ENCODE results near the gene QKI. TPM values are rescaled to one million over a fixed set of nuclear protein-coding genes. Genes with fewer than 3 reads are reported as not detected.

The QKI gene
- polyA plus RNA-seq, 1 donor (not counting 4 experiments of a cell fraction or from before 2014, with no cell fraction given): 53.3 TPM

- Histone ChIP-seq H3K4me3 (ENCODE audit: control insufficient read depth in 2 of 3, extremely low read depth in 1 of 3, insufficient read depth in 2 of 3, low read depth in 1 of 3, low read length in 3 of 3) (no peak overlapping the region), H4K20me1 (ENCODE audit: control insufficient read depth, extremely low read depth, insufficient read depth, low read length) (no peaks in the 10 kb centered on the region), H2AFZ (ENCODE audit: control insufficient read depth, low read length) (no peak overlapping the region), H3K27me3 (ENCODE audit: control insufficient read depth, extremely low read depth, insufficient read depth, low read length) (no peaks in the 10 kb centered on the region), H3K9me1 (ENCODE audit: control insufficient read depth, extremely low read depth, insufficient read depth, low read length) (no peaks in the 10 kb centered on the region), H3K9me3 (ENCODE audit: control insufficient read depth, low read depth, low read length) (no peaks in the 10 kb centered on the region), H3K79me2 (ENCODE audit: control insufficient read depth, insufficient read depth, low read length) (no peaks in the 10 kb centered on the region), H3K27ac (ENCODE audit: control insufficient read depth, insufficient read depth, low read length) (no peak overlapping the region), H3K36me3 (ENCODE audit: control insufficient read depth in 2 of 2, extremely low read depth in 1 of 2, insufficient read depth in 2 of 2, low read length in 2 of 2) (no peaks in the 10 kb centered on the region), H3K4me1 (ENCODE audit: control insufficient read depth, extremely low read depth, insufficient read depth, low read length) (no peaks in the 10 kb centered on the region), H3K4me2 (ENCODE audit: control insufficient read depth, extremely low read depth, insufficient read depth, low read depth, low read length) (no peak overlapping the region), H3K9ac (ENCODE audit: control insufficient read depth, extremely low read depth, insufficient read depth, low read length) (no peak overlapping the region)
- FAIRE-seq: no peak
- DNase-seq (ENCODE audit: low read depth, low spot score): no peak
- dilution Hi-C loops (cut with MboI; ENCODE audit: extremely low pct_ligation_motif_present, low sequenced_read_pairs): no loop called here
- no peak for TF ChIP-seq CTCF (optimal IDR thresholded peaks at IDR 0.05 in 1 of 3, IDR thresholded peaks at IDR 0.05 in 1 of 3, conservative IDR thresholded peaks at IDR 0.05 in 1 of 3; ENCODE audit: extremely low read depth in 1 of 3, insufficient read depth in 2 of 3, low read length in 3 of 3)
- TF ChIP-seq EZH2 (IDR thresholded peaks at IDR 0.05; ENCODE audit: low read length): no peak
Observed at GRCh38 chr6:163613668-163614067, 199.2 kb downstream of the QKI start.

DNA sequence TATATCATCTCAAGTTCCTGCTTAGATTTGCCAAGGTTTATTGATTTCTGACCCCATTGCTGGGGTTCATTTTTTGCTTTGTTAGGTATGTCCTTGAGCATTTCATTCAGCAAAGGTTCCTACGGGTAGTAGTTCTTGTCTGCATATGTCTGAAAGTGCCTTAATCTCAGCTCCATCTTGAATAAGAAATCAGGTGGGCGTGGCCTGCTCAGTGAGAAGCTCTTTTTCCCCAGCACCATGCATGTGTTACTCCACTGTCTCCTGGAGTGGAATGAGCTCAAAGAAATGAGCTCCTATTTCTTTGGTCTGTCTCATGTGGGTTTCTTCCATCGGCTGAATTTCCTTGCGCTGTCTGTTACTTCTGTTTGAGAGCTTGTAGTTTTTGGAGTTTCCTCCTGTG is 201.9 kb downstream of the QKI start:
- dilution Hi-C loops (cut with MboI; ENCODE audit: extremely low pct_ligation_motif_present, low sequenced_read_pairs): no loop called here
- no peaks in the 10 kb centered on the region for H3K36me3 ChIP-seq (ENCODE audit: control insufficient read depth in 2 of 2, extremely low read depth in 1 of 2, insufficient read depth in 2 of 2, low read length in 2 of 2)
- no peaks in the 10 kb centered on the region for H3K27me3 ChIP-seq (ENCODE audit: control insufficient read depth, extremely low read depth, insufficient read depth, low read length)
- FAIRE-seq (no peak), DNase-seq (ENCODE audit: low read depth, low spot score) (no peak)
- H3K9ac ChIP-seq (ENCODE audit: control insufficient read depth, extremely low read depth, insufficient read depth, low read length): no peak overlapping the region
- H3K27ac ChIP-seq (ENCODE audit: control insufficient read depth, insufficient read depth, low read length): no peak overlapping the region
- no peaks in the 10 kb centered on the region for H3K79me2 ChIP-seq (ENCODE audit: control insufficient read depth, insufficient read depth, low read length)
- H3K9me3 ChIP-seq (ENCODE audit: control insufficient read depth, low read depth, low read length): no peaks in the 10 kb centered on the region
- no peak for TF ChIP-seq EZH2 (IDR thresholded peaks at IDR 0.05; ENCODE audit: low read length)
- TF ChIP-seq CTCF (optimal IDR thresholded peaks at IDR 0.05 in 1 of 3, IDR thresholded peaks at IDR 0.05 in 1 of 3, conservative IDR thresholded peaks at IDR 0.05 in 1 of 3; ENCODE audit: extremely low read depth in 1 of 3, insufficient read depth in 2 of 3, low read length in 3 of 3): no peak
- no peak overlapping the region for H2AFZ ChIP-seq (ENCODE audit: control insufficient read depth, low read length)
- H3K4me1 ChIP-seq (ENCODE audit: control insufficient read depth, extremely low read depth, insufficient read depth, low read length): no peaks in the 10 kb centered on the region
- H3K4me3 ChIP-seq (ENCODE audit: control insufficient read depth in 2 of 3, extremely low read depth in 1 of 3, insufficient read depth in 2 of 3, low read depth in 1 of 3, low read length in 3 of 3): no peak overlapping the region
- no peak overlapping the region for H3K4me2 ChIP-seq (ENCODE audit: control insufficient read depth, extremely low read depth, insufficient read depth, low read depth, low read length)
- H3K9me1 ChIP-seq (ENCODE audit: control insufficient read depth, extremely low read depth, insufficient read depth, low read length): no peaks in the 10 kb centered on the region
- no peaks in the 10 kb centered on the region for H4K20me1 ChIP-seq (ENCODE audit: control insufficient read depth, extremely low read depth, insufficient read depth, low read length)

All from keratinocyte (primary cell).